GM19023 (cell line): ENCODE measurements around the gene ABHD17C.

Source experiments
- ATAC-seq: cut with Tn5 transposase; IDR thresholded peaks from one replicate; pipeline ENCODE4 v1.9.1; 2021; ENCODE audit warnings: mild to moderate bottlenecking, moderate library complexity; ENCODE audit not compliant: unreplicated experiment

The ABHD17C gene

GRCh38 chr15:80783260-80783659, 88.2 kb downstream of the ABHD17C start:
- ATAC-seq: no peak

GRCh38 chr15:80785335-80785734, 90.2 kb downstream of the ABHD17C start:
- no peak for ATAC-seq

DNA sequence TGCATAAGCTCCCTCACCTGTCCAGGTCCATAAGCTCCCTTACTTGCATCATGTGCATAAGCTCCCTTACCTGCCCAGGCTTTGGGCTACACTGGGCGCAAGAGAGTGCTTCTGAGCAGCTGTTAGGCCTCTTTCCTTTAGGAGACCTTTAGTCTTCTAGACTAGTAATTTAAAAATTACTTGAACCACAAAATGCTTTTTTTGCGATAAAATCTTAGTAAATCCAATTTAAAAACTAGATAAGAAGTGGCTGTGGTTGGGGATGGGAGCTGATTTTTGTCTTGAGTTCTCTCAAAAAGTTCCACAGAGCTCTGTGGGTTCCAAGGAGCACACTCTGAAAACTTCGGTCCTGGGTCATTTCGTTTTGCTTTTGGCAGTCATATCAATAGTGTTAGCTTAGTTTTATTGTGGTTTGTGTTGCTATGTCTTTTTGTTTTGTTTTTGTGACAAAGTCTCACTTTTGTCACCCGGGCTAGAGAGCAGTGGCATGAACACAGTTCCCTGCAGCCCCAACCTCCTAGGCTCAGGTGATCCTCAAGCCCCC, 90.8 kb downstream of the ABHD17C start:
- ATAC-seq: no peak

DNA sequence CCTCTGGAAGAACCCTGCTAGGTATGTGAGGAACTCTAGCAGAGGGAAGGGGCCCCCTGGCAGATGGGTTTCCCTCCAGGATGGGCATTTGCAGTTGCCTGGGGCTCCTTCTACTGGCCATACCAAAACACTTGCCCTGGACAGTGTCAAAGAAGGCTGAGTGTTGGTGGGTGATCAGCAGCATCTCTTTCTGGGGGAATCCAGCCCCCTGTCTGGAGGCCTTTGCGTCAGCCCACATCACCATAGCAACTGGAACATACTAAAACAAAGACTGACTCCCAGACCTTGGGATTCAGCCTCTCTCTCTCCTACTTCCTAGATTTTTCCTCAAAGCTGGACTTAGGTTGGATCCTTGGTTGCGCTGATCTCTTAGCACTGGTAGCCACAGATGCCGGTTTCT, 92.2 kb downstream of the ABHD17C start:
- no peak for ATAC-seq

GRCh38 chr15:80788536-80788935, 93.4 kb downstream of the ABHD17C start:
- no peak for ATAC-seq

GRCh38 chr15:80789296-80789695, 94.2 kb downstream of the ABHD17C start:
- ATAC-seq: no peak

DNA sequence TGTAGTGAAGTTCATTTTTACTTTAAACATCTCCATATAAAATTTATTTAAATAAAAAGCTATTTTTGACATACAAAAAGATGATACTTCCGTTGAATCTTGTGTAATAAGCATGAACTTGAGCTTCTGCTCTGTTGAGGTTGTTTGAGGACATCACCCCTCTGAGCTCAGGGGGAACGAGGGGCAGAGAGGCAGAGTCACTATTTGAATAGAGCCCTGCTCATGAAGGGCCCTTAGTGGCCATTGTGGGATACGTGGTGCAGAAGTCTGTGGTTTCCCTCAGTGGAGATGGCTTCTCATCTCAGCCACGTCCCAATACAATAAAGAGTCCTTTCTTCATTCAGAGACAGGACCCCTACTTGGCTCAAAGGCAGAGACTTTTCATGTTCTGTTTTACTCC, 94.7 kb downstream of the ABHD17C start:
- no peak for ATAC-seq

- ATAC-seq: no peak
These were observed 95.1 kb downstream of the ABHD17C start for GRCh38 chr15:80790236-80790635.

GRCh38 chr15:80791004-80791403, 95.9 kb downstream of the ABHD17C start:
- ATAC-seq: no peak

DNA sequence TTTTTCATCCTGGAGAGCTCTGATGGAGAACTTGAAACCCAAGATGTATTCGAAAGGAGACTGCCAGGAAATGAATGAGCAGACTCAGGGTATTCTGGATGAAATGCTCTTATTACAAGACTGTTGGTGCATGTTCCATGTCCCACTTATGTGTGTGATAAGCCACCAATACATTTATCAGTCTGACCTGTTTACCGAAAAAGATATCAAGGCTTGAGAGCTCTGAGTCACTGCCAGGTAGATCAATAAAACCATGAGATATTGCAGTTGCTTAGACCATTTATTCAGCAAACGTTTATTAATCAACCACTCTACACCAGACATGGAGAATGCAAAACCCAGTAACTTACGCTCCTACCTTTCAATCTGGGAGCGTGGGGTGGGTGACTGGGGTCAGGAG, 101.3 kb downstream of the ABHD17C start:
- no peak for ATAC-seq

GRCh38 chr15:80798911-80799310, 103.8 kb downstream of the ABHD17C start:
- no peak for ATAC-seq

DNA sequence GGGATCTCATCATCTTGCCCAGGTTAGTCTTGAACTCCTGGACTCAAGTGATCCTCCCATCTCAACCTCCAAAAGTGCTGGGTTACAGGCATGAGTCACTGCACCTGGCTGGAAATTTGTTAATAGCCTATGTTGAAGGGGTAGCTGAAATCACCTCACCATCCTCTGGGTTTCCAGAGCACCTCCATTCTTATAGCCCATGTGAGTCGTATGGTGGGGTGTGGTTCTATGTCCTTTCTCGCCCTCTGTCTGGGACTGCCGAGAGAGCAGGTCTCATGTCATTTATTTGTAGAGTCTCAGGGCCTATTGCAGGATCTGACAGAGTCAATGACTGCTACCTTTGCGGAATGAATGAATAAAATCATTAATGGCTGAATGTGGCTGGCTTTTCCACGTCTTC, 105.0 kb downstream of the ABHD17C start:
- ATAC-seq: no peak

DNA sequence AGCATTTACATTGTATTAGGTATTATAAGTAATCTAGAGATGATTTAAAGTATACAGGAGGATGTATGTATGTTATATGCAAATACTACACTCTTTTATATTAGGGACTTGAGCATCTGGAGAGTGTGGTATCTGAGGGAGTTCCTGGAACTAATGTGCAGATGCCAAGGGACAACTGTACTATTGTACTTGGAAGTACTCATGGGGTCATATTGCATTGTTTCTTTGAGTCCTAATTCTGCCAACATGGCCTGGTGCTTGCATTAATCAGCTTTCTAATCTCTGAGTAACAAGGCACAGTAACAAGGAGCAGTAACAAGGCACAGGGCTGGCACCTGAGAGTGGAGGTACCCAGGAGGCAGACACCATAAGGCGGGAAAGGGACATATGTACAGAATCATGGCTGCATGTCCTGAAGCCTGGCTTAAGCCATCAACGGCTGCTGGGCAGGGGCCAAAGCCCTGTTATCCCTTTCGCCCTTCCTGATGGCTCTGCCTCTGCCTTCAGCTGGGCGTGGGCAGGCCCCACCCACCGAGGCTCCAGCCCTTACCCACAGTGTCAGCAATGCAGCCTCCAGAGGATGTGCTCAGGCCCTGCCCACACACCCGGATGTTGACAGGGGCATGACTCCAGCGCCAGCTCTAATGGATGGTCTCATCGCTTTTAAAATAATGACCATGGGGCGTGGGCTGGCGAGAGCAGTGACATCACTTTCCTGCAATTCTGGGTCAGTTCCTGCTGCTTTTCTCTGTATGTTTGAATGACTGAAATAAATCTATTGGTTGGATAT, 107.0 kb downstream of the ABHD17C start:
- ATAC-seq: no peak

DNA sequence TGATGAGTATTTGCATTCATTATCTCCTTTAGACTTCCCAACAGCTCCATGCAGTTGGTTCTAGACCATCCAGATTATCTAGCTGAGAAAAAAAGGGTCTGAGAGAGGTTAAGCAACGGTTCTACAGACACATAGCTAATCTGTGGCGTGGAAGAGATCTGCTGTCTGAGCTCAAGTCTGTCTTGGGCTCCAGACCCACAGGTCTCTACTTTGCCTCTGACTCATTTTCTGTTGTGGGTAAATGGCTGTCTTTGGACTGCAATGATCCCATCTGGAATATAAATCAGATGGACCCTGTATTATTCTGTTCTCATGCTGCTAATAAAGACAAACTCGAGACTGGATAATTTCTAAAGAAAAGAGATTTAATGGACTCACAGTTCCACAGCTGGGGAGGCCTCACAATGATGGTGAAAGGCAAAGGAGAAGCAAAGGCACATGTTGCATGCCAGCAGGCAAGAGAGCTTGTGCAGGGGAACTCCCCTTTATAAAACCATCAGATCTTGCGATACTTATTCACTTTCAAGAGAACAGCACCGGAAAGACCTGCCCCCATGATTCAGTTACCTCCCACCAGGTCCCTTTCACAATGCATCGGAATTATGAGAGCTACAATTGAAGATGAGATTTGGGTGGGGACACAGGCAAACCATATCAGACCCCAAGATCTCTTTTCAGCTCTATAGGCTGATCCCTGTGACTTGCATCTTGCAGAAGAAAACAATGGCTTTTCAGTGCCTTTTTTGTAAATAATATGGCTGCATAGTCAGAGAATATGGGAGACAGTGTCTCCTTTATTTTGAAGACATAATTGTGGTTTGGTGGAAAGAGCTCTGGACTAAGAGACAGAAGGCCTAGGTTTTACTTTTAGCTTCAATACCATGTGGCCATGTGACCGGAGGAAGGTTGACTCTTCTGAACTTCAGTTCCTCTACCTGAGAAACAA, 108.7 kb downstream of the ABHD17C start:
- no peak for ATAC-seq

GRCh38 chr15:80804970-80805495, 109.9 kb downstream of the ABHD17C start:
- no peak for ATAC-seq
